GM18519 (cell line): ENCODE measurements around the gene OR2W3.

Source experiments
- ATAC-seq: cut with Tn5 transposase; IDR thresholded peaks from one replicate; pipeline ENCODE4 v1.9.1; 2021; ENCODE audit warnings: mild to moderate bottlenecking, moderate library complexity; ENCODE audit not compliant: unreplicated experiment, low FRiP score

Gene OR2W3

DNA sequence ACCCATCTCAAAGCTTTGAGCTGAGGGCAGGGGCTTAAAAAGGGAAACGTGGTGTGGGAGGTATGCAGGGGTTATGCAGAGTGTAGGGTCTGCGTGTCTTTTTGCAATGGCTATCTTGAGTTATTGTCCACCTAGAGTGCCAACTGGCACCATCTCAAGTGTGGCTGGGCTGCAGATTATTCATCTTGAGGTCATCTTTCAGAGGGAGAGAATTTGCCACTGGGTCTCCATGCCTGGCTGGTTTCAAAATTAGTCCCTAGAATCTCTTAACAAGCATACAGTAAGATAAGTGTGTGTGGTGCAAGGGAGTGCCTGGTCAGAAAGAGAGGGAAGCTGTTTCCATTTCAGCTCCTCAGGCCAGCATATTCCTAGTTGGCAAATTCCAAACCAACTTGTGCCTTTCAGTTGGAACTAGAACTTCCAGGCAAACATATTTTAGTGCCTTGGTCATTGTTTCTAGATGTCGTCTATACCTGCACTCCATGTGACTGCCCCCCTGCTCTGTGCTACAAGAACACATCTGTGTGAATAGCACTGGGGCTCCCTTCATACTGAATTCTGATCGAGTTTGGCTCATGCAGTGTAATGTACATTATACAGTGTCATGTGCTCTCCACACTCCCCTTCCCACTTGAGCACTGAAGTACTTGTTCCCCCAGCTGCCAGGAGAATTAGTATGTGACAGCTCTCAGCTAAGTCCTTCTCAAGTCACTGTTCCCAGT, 19.7 kb downstream of the OR2W3 start:
- ATAC-seq: no peak

DNA sequence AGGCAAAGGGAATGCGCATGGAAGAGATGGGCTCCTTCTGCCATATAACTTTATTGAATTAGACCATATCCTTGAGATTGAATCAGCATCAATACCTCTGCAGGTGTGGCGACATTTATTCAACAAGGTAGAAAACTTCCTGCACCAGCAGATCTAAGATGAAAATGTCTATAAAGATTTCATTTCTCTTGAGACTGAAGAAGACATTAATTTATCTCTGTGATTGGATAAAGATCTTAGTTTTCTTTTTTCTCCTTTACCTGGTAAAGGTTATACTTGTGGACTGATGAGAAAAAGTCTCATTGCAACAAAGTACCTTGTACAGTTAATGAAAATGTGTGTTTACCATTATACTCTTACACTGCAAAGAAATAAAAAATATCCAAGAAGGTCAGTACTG, 24.6 kb downstream of the OR2W3 start, which contains the start of gene OR2T8:
Gene OR2T8, plus strand, starts transcription at position 301 of the 400 bp plus-strand sequence. CDS start 766 bp downstream, outside the sequence.
- no peak for ATAC-seq

DNA sequence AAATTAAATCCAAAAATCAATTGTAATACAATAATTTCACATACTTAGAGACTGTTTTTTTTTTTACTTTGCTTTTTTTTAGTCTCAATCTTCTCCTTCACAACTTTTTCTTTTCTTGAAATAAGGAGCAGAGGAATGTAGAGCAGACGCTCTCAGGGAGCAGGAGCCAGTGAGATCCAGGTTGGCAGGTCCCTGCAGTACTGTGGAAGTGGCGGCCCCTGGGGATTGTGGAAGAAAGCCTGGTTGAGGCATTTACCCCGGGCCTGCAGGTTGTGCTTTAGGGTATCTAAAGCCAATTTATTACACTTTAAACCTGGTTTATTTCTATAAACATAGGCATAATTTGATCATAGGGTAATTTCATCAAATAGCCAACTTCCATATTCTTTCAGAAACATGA, 28.6 kb downstream of the OR2W3 start:
- ATAC-seq: no peak

- no peak for ATAC-seq
Observed at GRCh38 chr1:247924868-247925267, 29.5 kb downstream of the OR2W3 start, which contains the start of gene OR2AJ1. Gene OR2AJ1, plus strand, starts transcription at chr1:247924889. Its CDS starts 8,880 bp downstream, at chr1:247933769.

DNA sequence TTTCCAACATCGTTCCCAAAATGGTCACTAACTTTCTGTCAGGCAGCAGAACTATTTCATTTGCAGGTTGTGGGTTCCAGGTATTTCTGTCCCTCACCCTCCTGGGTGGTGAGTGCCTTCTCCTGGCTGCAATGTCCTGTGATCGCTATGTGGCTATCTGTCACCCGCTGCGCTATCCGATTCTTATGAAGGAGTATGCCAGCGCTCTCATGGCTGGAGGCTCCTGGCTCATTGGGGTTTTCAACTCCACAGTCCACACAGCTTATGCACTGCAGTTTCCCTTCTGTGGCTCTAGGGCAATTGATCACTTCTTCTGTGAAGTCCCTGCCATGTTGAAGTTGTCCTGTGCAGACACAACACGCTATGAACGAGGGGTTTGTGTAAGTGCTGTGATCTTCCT, 38.6 kb downstream of the OR2W3 start:
- ATAC-seq: no peak

DNA sequence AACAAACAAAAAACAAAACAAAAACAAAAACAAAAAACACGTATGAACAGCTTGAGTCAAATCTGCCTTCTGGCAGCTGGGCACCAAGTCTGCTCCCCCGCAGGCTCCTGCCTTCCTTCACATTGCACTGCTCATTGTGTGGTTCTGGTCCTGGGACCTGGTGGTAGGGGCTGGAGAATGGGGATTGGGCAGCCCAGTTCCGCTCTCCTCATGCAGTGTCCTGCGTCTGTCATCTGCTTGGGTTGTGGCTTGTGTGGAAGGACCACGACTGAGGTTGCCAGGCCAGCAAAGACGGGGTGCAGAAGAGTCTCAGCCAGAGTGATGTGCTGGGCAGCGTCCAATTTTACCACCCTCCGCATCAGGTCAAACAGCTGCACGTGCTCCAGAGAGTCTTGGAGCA, 40.4 kb downstream of the OR2W3 start:
- ATAC-seq: no peak

GRCh38 chr1:247936415-247936814, 41.0 kb downstream of the OR2W3 start:
- no peak for ATAC-seq

DNA sequence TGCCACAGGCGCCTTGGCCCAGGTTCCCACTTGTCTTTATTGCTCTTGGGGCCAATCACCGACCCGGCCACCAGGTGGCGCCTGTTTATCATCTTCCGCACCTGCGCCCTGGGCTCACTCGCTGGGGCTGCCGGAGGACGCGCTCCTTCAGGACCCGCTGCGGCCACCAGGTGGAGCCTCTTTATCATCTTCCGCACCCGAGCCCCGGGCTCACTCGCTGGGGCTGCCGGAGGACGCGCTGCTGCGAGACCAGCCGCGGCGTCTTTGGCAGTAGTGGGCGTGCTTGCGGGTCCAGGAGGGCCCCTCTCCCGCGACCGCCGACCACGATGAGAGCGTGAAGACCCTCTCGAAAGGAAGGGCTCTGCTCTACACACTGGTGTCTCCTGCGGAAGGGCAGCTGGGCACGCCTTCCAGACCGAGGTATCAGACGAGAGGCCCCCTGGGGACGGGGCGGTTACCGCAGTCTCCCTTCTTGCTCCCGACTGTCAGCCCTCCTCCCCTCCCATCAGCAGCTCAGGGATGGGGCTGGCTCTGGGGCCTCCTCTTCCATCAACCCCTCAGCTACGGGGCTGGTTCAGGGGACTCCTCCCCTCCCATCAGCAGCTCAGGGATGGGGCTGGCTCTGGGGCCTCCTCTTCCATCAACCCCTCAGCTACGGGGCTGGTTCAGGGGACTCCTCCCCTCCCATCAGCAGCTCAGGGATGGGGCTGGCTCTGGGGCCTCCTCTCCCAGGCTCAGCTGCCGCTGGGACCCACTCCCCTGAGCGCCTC, 41.8 kb downstream of the OR2W3 start:
- peak; percentile 100 for ATAC-seq

DNA sequence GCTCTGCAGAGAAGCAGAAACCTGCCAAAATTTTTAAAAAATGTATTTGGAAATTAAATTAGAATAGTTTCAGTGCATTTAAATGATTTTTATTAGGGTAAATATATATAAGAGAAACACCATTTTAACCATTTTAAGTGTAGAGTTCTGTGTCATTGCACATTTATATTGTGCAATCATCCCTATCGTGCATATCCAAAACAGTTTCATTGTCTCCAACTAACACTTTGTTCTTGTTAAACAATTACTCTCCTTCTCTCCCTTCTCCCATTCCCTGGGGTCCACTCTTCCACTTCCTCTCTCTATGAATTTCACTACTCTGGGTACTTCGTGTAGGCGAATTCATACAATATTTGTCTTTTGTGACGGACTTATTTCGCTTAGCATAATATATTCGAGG, 47.2 kb downstream of the OR2W3 start:
- ATAC-seq: no peak
